Measurements from ENCODE around the gene AKAP9. TPM values are rescaled to one million over a fixed set of nuclear protein-coding genes. Genes with fewer than 3 reads are reported as not detected.
"Not testable (repeated sequence)": the region's sequence is repeated elsewhere in the genome, so short reads cannot be mapped to it uniquely, and the experiment has no call there.

AKAP9 gene
- total RNA-seq, 4 donors from 2014 or later, result 91.1 to 150 (median 124) TPM

DNA sequence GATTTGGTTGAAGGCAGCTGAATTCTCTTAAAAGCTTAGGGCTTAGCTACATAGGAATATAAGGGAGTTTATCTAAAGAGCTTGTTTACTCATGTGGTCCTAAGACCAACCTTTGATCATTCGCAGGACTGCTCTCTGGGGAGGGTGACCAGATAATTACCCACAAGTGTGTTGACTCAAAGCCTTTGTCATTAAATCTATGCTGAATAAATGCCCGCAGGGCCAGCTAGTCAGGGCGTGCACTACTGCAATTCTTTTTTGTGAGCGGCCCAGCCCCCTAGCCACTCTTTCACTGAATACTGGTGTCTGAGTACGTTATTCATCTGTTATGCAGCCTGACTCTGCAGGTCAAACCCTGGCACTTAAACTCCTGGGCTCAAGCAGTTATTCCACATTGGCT is 69.6 kb downstream of the AKAP9 start:
- no peak for TF ChIP-seq POLR2A (IDR thresholded peaks at IDR 0.05)
- TF ChIP-seq, protein P1, sequence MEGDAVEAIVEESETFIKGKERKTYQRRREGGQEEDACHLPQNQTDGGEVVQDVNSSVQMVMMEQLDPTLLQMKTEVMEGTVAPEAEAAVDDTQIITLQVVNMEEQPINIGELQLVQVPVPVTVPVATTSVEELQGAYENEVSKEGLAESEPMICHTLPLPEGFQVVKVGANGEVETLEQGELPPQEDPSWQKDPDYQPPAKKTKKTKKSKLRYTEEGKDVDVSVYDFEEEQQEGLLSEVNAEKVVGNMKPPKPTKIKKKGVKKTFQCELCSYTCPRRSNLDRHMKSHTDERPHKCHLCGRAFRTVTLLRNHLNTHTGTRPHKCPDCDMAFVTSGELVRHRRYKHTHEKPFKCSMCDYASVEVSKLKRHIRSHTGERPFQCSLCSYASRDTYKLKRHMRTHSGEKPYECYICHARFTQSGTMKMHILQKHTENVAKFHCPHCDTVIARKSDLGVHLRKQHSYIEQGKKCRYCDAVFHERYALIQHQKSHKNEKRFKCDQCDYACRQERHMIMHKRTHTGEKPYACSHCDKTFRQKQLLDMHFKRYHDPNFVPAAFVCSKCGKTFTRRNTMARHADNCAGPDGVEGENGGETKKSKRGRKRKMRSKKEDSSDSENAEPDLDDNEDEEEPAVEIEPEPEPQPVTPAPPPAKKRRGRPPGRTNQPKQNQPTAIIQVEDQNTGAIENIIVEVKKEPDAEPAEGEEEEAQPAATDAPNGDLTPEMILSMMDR (IDR thresholded peaks at IDR 0.05), result no peak
- WGBS, 2 donors, result 97 to 100% methylated on average over 5 of the region's 5 CpGs
- Histone ChIP-seq H3K36me3 (peaks cover 4% of the 10 kb centered on the region in 2 donors), H3K4me3 (replicated peaks in 1 of 3) (no peak overlapping the region), H3K27ac (no peak overlapping the region), H3K4me1 (no peaks in the 10 kb centered on the region), H3K9me3 (no peaks in the 10 kb centered on the region), H3K27me3 (no peaks in the 10 kb centered on the region)
- intact Hi-C loops (cut with DNase I), result no loop called here
- no peak for DNase-seq

DNA sequence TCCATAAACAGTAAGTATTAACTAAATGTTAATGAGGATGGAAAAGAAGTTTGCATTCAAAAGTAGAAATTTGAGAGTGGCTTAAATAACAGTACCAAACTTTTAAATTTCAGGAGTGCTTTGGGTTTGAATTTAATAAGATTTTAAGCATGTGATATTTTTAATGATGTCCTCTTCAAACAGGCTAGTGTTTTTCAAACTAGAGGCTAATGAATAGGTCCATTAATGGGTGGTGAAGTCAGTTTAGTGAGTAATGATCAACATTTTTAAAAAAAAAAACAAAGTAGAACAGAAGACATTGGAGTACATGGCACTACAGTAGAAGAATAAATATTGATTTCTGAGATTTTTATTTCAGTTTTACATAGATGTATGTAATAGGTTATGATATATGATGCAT is 72.9 kb downstream of the AKAP9 start:
- Histone ChIP-seq H3K9me3 (no peaks in the 10 kb centered on the region), H3K36me3 (peaks cover 0 to 4% of the 10 kb centered on the region in 2 donors), H3K4me3 (replicated peaks in 1 of 3) (no peak overlapping the region), H3K4me1 (no peaks in the 10 kb centered on the region), H3K27me3 (no peaks in the 10 kb centered on the region), H3K27ac (no peak overlapping the region)
- no peak for DNase-seq
- TF ChIP-seq, protein P1 (IDR thresholded peaks at IDR 0.05), result no peak
- TF ChIP-seq POLR2A (IDR thresholded peaks at IDR 0.05), result no peak
- intact Hi-C loops (cut with DNase I), result no loop called here

DNA sequence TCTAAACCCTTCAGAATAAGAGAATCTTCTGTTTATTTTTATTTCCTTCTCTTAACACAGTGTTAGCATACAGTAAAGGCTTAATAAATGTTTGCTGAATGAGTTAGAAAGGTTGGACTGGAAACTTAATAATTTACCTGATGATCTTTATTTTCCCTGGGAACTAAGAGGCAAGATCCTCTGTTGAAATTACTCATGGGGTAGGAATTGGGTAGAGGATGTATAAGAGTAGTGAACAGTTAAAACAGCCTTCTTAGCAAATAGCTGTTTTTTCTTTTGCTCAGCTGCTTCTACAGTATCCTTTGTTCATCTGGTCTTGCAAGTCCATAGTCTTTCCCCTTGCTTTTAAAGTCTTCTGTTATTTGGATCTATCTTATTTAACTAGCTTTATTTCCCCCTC is 80.0 kb downstream of the AKAP9 start:
- Histone ChIP-seq H3K27me3 (no peaks in the 10 kb centered on the region), H3K9me3 (no peaks in the 10 kb centered on the region), H3K4me3 (replicated peaks in 1 of 3) (no peak overlapping the region), H3K36me3 (peaks cover 22 to 25% of the 10 kb centered on the region in 2 donors), H3K4me1 (no peaks in the 10 kb centered on the region), H3K27ac (no peak overlapping the region)
- intact Hi-C loops (cut with DNase I), result no loop called here
- TF ChIP-seq, protein P1 (IDR thresholded peaks at IDR 0.05), result no peak
- TF ChIP-seq POLR2A (IDR thresholded peaks at IDR 0.05), result no peak
- DNase-seq, result no peak

DNA sequence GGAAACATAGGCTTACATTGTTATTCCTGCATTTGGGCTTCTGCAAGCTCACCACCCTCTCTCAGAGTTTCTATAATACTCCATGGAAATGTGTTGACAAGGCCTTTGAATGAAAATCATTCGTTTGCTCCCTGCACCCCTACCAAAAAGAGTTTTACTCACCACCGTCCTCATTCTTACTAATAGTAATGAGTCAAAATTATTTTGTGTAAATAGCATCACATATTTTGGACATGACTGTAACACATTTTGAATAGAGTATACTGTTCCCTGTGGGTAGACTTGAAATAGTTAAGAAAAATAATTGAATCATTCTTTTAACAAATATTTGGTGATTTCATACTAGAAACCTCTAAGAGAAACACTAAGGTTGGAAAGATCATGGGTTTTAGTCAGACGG is 84.6 kb downstream of the AKAP9 start:
- no peaks in the 10 kb centered on the region for H3K27me3 ChIP-seq
- no peaks in the 10 kb centered on the region for H3K9me3 ChIP-seq
- H3K4me3 ChIP-seq (replicated peaks in 1 of 3), result no peak overlapping the region
- TF ChIP-seq, protein P1 (IDR thresholded peaks at IDR 0.05), result no peak
- no peak for TF ChIP-seq POLR2A (IDR thresholded peaks at IDR 0.05)
- intact Hi-C loops (cut with DNase I), result no loop called here
- no peak for DNase-seq
- peaks cover 32 to 36% of the 10 kb centered on the region in 2 donors for H3K36me3 ChIP-seq
- H3K27ac ChIP-seq, result no peak overlapping the region
- H3K4me1 ChIP-seq, result no peaks in the 10 kb centered on the region
- 83 to 89% methylated on average over 3 of the region's 3 CpGs for WGBS, 2 donors

DNA sequence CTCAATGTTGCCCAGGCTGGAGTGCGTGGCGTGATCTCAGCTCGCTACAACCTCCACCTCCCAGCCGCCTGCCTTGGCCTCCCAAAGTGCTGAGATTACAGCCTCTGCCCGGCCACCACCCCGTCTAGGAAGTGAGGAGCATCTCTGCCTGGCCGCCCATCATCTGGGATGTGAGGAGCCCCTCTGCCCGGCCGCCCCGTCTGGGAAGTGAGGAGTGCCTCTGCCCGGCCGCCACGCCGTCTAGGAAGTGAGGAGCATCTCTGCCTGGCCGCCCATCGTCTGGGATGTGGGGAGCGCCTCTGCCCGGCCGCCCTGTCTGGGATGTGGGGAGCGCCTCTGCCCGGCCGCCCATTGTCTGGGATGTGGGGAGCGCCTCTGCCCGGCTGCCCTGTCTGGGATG is 86.0 kb downstream of the AKAP9 start:
- H3K4me3 ChIP-seq (replicated peaks in 1 of 3); H3K27me3 ChIP-seq; H3K27ac ChIP-seq; H3K9me3 ChIP-seq; DNase-seq; H3K4me1 ChIP-seq; intact Hi-C loops (cut with DNase I): not testable (repeated sequence)
- WGBS, 2 donors, result 100% methylated on average over 2 to 4 of the region's 24 CpGs
- H3K36me3 ChIP-seq, result peaks cover 34 to 45% of the 10 kb centered on the region in 2 donors

DNA sequence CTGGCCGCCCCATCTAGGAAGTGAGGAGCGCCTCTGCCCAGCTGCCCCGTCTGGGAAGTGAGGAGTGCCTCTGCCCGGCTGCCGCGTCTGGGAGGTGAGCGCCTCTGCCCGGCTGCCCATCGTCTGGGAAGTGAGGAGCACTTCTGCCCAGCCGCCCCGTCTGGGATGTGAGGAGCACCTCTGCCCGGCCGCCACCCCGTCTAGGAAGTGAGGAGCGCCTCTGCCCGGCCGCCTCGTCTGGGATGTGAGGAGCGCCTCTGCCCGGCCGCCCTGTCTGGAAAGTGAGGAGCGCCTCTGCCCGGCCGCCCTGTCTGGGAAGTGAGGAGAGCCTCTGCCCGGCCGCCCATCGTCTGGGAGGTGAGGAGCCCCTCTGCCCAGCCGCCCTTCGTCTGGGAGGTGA is 86.5 kb downstream of the AKAP9 start:
- DNase-seq, H3K27me3 ChIP-seq: not testable (repeated sequence)

More for the DNA sequence above, 86.5 kb downstream of the AKAP9 start:
- H3K4me3 ChIP-seq (replicated peaks in 1 of 3); H3K27ac ChIP-seq; H3K4me1 ChIP-seq; H3K9me3 ChIP-seq; intact Hi-C loops (cut with DNase I): not testable (repeated sequence)
- 95 to 98% methylated on average over 9 to 10 of the region's 29 CpGs for WGBS, 2 donors
- H3K36me3 ChIP-seq, result peaks cover 34 to 45% of the 10 kb centered on the region in 2 donors
